Prostate gland (tissue), 2 donors: ENCODE results near the gene SERPINA6. TPM values are rescaled to one million over a fixed set of nuclear protein-coding genes. Genes with fewer than 3 reads are reported as not detected.
"Not testable (repeated sequence)": the region's sequence is repeated elsewhere in the genome, so short reads cannot be mapped to it uniquely, and the experiment has no call there.

Source experiments
- DNase-seq: peaks from one replicate; pipeline ENCODE4 v3.0.0-alpha.2; 2019; ENCODE audit warnings: low spot score
- H3K27ac ChIP-seq, 2 donors: fragments of 200-600 bp; sonication (generic); 2 replicates each; pipeline ENCODE4 v1.5.1; 2017 to 2019
- H3K27me3 ChIP-seq: fragments of 200-600 bp; sonication (generic); replicated peaks from 2 replicates; pipeline ENCODE4 v1.5.1; 2019; ENCODE audit not compliant: insufficient read depth
- H3K36me3 ChIP-seq, 2 donors: fragments of 200-600 bp; sonication (generic); 1 replicate in 1 of 2; 2 replicates in 1 of 2; pipeline versions ENCODE4 v1.5.1 to v1.8.1; 2017 to 2019
- H3K4me1 ChIP-seq: fragments of 200-600 bp; sonication (generic); replicated peaks from 2 replicates; pipeline ENCODE4 v1.5.1; 2019
- H3K4me3 ChIP-seq, 2 donors: fragments of 200-600 bp; sonication (generic); 2 replicates each; pipeline ENCODE4 v1.5.1; 2017 to 2019
- H3K9me3 ChIP-seq: fragments of 200-600 bp; sonication (generic); 2 replicates; pipeline ENCODE4 v1.5.1; 2017
- POLR2A ChIP-seq: fragments of 450-650 bp; IDR thresholded peaks from one replicate; pipeline ENCODE4 v1.6.1; 2016; ENCODE audit warnings: antibody characterized with exemption, mild to moderate bottlenecking
- POLR2AphosphoS5 ChIP-seq: sonication (generic); formaldehyde crosslinking; IDR thresholded peaks from one replicate; pipeline ENCODE4 v1.6.1; 2017; ENCODE audit warnings: antibody characterized with exemption
- WGBS: methylation state at CpG from one replicate; pipeline ENCODE4 v1.1.5; 2018; 5-methylcytosine and 5-hydroxymethylcytosine counted together
- intact Hi-C: fragments of 100-400 bp; cut with DNase I; formaldehyde crosslinking; loops from one replicate; pipeline ENCODE4 v1.14.2; 2022
- total RNA-seq, 2 donors: library from RNA; depleted of rRNA; stranded (reverse); fragments of >200 nt; gene quantifications; one replicate each; pipeline ENCODE4 v1.1.0, GENCODE V29; 2016
- TF ChIP-seq, protein P1 (sequence below), 4 experiments: fragments of 200-600 bp in 2 of 4; fragments of 450-650 bp in 2 of 4; sonication (generic) in 2 of 4; IDR thresholded peaks; 1 replicate in 3 of 4; 2 replicates in 1 of 4; pipeline ENCODE4 v1.5.1; 2016 to 2019; ENCODE audit warnings: antibody characterized with exemption in 4 of 4, mild to moderate bottlenecking in 2 of 4, moderate library complexity in 2 of 4

The SERPINA6 gene
- total RNA-seq, 2 donors from 2014 or later: not detected

DNA sequence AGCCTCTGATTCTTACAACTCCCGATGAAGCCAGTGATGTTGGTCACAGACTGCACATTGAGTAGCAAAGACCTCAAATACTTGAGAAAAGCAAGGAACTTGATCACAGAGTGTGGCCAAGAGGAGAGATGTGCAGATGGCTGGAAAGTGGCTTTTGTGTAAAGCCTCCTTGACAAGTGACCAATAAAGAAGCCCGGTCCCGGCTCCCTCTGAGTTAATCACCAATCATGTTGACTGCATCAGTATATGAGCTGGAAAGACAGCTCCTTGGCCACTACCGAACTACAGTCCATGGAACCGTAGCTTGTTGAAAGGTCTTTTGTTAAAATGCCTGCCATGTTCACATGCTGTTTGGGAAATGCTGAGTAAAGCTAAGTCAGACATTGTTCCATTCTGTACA is 23.7 kb upstream of the SERPINA6 start:
- Histone ChIP-seq H3K9me3 (no peaks in the 10 kb centered on the region), H3K4me3 (no peak overlapping the region), H3K36me3 (no peaks in the 10 kb centered on the region), H3K4me1 (no peaks in the 10 kb centered on the region), H3K27me3 (no peaks in the 10 kb centered on the region), H3K27ac (no peak overlapping the region)
- TF ChIP-seq, protein P1, sequence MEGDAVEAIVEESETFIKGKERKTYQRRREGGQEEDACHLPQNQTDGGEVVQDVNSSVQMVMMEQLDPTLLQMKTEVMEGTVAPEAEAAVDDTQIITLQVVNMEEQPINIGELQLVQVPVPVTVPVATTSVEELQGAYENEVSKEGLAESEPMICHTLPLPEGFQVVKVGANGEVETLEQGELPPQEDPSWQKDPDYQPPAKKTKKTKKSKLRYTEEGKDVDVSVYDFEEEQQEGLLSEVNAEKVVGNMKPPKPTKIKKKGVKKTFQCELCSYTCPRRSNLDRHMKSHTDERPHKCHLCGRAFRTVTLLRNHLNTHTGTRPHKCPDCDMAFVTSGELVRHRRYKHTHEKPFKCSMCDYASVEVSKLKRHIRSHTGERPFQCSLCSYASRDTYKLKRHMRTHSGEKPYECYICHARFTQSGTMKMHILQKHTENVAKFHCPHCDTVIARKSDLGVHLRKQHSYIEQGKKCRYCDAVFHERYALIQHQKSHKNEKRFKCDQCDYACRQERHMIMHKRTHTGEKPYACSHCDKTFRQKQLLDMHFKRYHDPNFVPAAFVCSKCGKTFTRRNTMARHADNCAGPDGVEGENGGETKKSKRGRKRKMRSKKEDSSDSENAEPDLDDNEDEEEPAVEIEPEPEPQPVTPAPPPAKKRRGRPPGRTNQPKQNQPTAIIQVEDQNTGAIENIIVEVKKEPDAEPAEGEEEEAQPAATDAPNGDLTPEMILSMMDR (IDR thresholded peaks at IDR 0.05): no peak
- TF ChIP-seq POLR2AphosphoS5 (no peak), POLR2A (no peak)
- no peak for DNase-seq
- 75% methylated on average over 5 of the region's 5 CpGs for WGBS
- intact Hi-C loops: no loop called here

DNA sequence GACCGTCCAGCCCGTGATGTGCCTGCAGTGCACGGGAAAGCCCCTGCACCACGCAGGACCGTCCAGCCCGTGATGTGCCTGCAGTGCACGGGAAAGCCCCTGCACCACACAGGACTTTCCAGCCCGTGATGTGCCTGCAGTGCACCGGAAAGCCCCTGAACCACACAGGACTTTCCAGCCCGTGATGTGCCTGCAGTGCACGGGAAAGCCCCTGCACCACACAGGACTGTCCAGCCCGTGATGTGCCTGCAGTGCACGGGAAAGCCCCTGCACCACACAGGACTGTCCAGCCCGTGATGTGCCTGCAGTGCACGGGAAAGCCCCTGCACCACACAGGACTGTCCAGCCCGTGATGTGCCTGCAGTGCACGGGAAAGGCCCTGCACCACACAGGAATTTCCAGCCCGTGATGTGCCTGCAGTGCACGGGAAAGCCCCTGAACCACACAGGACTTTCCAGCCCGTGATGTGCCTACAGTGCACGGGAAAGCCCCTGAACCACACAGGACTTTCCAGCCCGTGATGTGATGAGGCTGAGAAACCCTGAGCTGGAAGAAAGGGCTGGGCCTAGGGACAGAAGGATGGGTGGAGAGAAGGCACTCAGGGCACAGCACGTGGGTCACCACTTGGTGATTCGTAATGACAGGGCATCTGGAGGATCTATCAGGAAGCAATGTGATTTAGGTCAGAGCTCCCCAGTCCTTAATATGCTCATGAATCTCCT is 23.1 kb upstream of the SERPINA6 start:
- H3K9me3 ChIP-seq, H3K27ac ChIP-seq, H3K4me3 ChIP-seq, H3K27me3 ChIP-seq, H3K4me1 ChIP-seq, intact Hi-C loops, H3K36me3 ChIP-seq, DNase-seq: not testable (repeated sequence)
- 72% methylated on average over 22 of the region's 24 CpGs for WGBS

DNA sequence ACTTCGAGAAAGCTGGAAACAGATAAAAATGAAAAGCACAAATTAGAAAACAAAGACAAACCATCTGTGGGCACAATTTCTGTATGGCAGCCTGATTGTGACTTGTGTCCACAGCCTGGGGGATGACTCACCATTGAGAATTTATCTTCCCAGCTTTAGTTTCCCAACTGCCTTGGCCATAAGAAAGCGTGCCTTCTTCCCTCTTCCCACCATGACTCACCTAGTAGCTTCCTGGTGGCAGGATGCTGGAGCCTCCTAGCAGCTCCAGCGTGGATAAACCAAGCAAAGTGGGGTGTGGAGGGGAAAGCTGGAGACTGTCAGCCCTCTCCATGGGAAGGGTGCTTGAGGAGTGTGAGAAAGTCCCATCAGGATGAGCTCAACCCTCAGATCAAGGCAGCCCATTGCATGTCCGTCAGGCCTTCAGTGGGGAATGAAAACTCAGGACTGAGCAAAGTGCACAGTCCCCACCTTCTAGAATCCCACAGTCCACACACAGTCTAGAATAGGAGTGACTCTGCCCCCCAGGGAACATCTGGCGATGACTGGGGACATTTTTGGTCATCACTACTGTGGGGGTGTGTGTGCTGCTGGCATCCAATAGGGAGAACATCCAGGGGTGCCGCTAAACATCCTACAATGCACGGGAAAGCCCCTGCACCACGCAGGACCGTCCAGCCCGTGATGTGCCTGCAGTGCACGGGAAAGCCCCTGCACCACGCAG is 22.4 kb upstream of the SERPINA6 start:
- WGBS: 87% methylated on average over 12 of the region's 12 CpGs
- Histone ChIP-seq H3K27me3 (no peaks in the 10 kb centered on the region), H3K4me1 (no peaks in the 10 kb centered on the region), H3K36me3 (no peaks in the 10 kb centered on the region), H3K27ac (no peak overlapping the region), H3K4me3 (no peak overlapping the region), H3K9me3 (no peaks in the 10 kb centered on the region)
- DNase-seq: no peak
- TF ChIP-seq POLR2AphosphoS5 (no peak), POLR2A (no peak)
- TF ChIP-seq, protein P1 (IDR thresholded peaks at IDR 0.05): no peak
- intact Hi-C loops: no loop called here

DNA sequence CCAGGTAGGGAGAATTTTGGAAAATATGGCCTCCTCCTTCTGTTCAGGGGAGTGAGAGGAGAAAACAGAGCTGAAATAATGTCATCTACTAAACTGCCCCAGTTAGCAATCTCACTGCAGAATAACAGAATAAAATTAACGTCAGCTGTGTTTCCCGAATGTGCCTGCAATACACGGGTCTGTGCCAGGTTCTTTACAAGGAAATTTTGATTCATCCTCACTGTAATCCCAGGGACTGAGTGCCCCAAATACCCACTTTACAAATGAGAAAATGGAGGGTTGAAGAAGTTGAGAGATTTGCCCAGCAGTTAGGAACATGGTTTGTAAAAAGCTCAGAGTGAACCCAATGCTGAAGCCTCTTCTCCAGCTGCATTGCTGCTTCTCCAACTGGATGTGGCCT is 21.3 kb upstream of the SERPINA6 start:
- WGBS: 87% methylated on average over 3 of the region's 3 CpGs
- no peaks in the 10 kb centered on the region for H3K36me3 ChIP-seq
- no peak overlapping the region for H3K27ac ChIP-seq
- no peak overlapping the region for H3K4me3 ChIP-seq
- H3K9me3 ChIP-seq: no peaks in the 10 kb centered on the region
- H3K27me3 ChIP-seq: no peaks in the 10 kb centered on the region
- no peaks in the 10 kb centered on the region for H3K4me1 ChIP-seq
- intact Hi-C loops: no loop called here
- DNase-seq: no peak
- no peak for TF ChIP-seq POLR2AphosphoS5
- TF ChIP-seq, protein P1 (IDR thresholded peaks at IDR 0.05): no peak
- TF ChIP-seq POLR2A: no peak

DNA sequence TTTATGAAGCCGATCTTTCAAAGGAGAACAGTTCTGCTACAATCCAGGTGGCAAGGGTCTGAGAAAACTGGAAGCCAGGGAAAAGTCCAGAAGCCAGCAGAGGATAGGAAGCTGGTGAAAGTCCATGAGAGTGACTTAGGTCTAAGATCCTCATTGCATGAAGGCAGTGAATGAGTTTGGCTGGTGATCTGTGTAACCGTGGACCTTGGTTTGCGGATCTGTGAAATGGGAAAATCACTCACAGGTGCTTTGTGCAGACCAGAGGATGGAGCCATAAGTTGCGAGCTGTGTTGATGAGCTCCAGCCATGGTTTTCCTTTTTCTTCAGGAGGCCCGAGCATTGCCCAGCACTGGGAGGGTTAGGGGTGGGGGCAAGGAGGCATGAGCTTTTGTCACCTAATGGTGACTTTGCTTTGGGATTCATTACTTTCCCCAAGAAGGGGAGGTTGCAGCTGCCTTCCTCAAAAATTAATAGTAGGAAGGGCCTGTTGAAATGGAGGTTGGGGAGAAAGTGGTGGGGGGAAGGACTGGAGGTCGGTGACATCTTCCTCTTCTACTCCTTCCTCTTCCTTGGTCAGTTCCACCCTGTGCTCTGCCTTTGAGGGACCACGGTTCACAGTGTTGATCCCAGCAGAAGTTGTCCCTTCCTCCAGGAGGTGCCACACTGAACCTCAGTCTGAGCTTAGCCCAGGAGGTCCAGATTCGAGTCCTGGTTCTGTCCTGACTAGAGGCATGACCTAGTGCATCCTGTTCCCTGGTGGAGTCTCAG is 20.3 kb upstream of the SERPINA6 start:
- TF ChIP-seq, protein P1 (IDR thresholded peaks at IDR 0.05): no peak
- TF ChIP-seq POLR2A (no peak), POLR2AphosphoS5 (no peak)
- H3K27me3 ChIP-seq: no peaks in the 10 kb centered on the region
- no peaks in the 10 kb centered on the region for H3K9me3 ChIP-seq
- intact Hi-C loops: no loop called here
- no peaks in the 10 kb centered on the region for H3K36me3 ChIP-seq
- WGBS: 90% methylated on average over 8 of the region's 8 CpGs
- H3K4me3 ChIP-seq: no peak overlapping the region
- H3K4me1 ChIP-seq: no peaks in the 10 kb centered on the region
- H3K27ac ChIP-seq: no peak overlapping the region
- DNase-seq: no peak
